GM18505 (cell line): ENCODE data around the gene IL19.

Source experiments
- ATAC-seq: cut with Tn5 transposase; IDR thresholded peaks from one replicate; pipeline ENCODE4 v1.9.1; 2021; ENCODE audit not compliant: unreplicated experiment
- POLR2A ChIP-seq: IDR thresholded peaks from 4 replicates; pipeline ENCODE4 v1.6.1; 2011; ENCODE audit warnings: borderline replicate concordance; ENCODE audit not compliant: insufficient read depth, insufficient read length; ENCODE audit errors: extremely low read depth

The IL19 gene

GRCh38 chr1:206794294-206794908, 23.8 kb downstream of the IL19 start:
- no peak for TF ChIP-seq POLR2A
- ATAC-seq = no peak

- ATAC-seq = no peak
- TF ChIP-seq POLR2A = no peak
These were observed 25.5 kb downstream of the IL19 start for GRCh38 chr1:206796116-206796515.

- no peak for TF ChIP-seq POLR2A
- ATAC-seq = no peak
These were observed 26.4 kb downstream of the IL19 start for GRCh38 chr1:206796981-206797402.

- ATAC-seq = no peak
- TF ChIP-seq POLR2A = no peak
These were observed 27.2 kb downstream of the IL19 start for GRCh38 chr1:206797534-206798383.

GRCh38 chr1:206798384-206798996, 27.9 kb downstream of the IL19 start:
- no peak for TF ChIP-seq POLR2A
- ATAC-seq = no peak

GRCh38 chr1:206799311-206799710, 28.7 kb downstream of the IL19 start:
- no peak for TF ChIP-seq POLR2A
- no peak for ATAC-seq

- TF ChIP-seq POLR2A = no peak
- ATAC-seq = no peak
These were observed 29.8 kb downstream of the IL19 start for GRCh38 chr1:206800411-206800810.

- ATAC-seq = no peak
- no peak for TF ChIP-seq POLR2A
These were observed 30.3 kb downstream of the IL19 start for GRCh38 chr1:206800891-206801290.

- TF ChIP-seq POLR2A = no peak
These were observed 30.9 kb downstream of the IL19 start for GRCh38 chr1:206801467-206801866.

GRCh38 chr1:206802401-206802800, 31.8 kb downstream of the IL19 start:
- no peak for TF ChIP-seq POLR2A
- no peak for ATAC-seq

More at GRCh38 chr1:206801467-206801866, 30.9 kb downstream of the IL19 start:
- no peak for ATAC-seq

GRCh38 chr1:206803221-206803730, 32.7 kb downstream of the IL19 start:
- no peak for TF ChIP-seq POLR2A
- ATAC-seq = peak; percentile 95

GRCh38 chr1:206804156-206804737, 33.7 kb downstream of the IL19 start:
- no peak for TF ChIP-seq POLR2A
- ATAC-seq = no peak

- TF ChIP-seq POLR2A = no peak
- no peak for ATAC-seq
These were observed 34.8 kb downstream of the IL19 start for GRCh38 chr1:206805357-206805756.
